Jurkat, Clone E6-1 (cell line): ENCODE measurements around the gene NCOA7.
A peak's percentile ranks its signal among the peaks of the same experiment; 100 is the strongest.
"Not testable (repeated sequence)": the region's sequence is repeated elsewhere in the genome, so short reads cannot be mapped to it uniquely, and the experiment has no call there.

Source experiments
- DNase-seq: peaks from one replicate; pipeline ENCODE4 v3.0.0-alpha.2; 2011; ENCODE audit warnings: low read depth, low spot score
- H3K4me3 ChIP-seq: 2 replicates; pipeline ENCODE4 v1.5.1; 2011; ENCODE audit warnings: mild to moderate bottlenecking, low read length, control low read depth, moderate library complexity

The NCOA7 gene

GRCh38 chr6:125884634-125885371, 94.0 kb downstream of the NCOA7 start:
- no peak for DNase-seq
- H3K4me3 ChIP-seq: no peak overlapping the region

GRCh38 chr6:125886021-125886420, 95.3 kb downstream of the NCOA7 start:
- no peak for DNase-seq
- no peak overlapping the region for H3K4me3 ChIP-seq

- no peak for DNase-seq
- H3K4me3 ChIP-seq: no peak overlapping the region
These were observed 96.2 kb downstream of the NCOA7 start for GRCh38 chr6:125886914-125887313.

- no peak for DNase-seq
- no peak overlapping the region for H3K4me3 ChIP-seq
These were observed 96.6 kb downstream of the NCOA7 start for GRCh38 chr6:125887372-125887771.

GRCh38 chr6:125888989-125889656, 98.4 kb downstream of the NCOA7 start:
- DNase-seq: peak; percentile 7

GRCh38 chr6:125899726-125900182, 109.0 kb downstream of the NCOA7 start:
- DNase-seq: no peak
- no peak overlapping the region for H3K4me3 ChIP-seq

More at GRCh38 chr6:125888989-125889656, 98.4 kb downstream of the NCOA7 start:
- H3K4me3 ChIP-seq: no peak overlapping the region

GRCh38 chr6:125904871-125905270, 114.1 kb downstream of the NCOA7 start:
- H3K4me3 ChIP-seq: no peak overlapping the region
- no peak for DNase-seq

- DNase-seq: peak; percentile 23
- H3K4me3 ChIP-seq: no peak overlapping the region
These were observed 115.6 kb downstream of the NCOA7 start for GRCh38 chr6:125906158-125906998.

GRCh38 chr6:125910527-125910926, 119.8 kb downstream of the NCOA7 start:
- DNase-seq: no peak
- no peak overlapping the region for H3K4me3 ChIP-seq

- DNase-seq, H3K4me3 ChIP-seq: not testable (repeated sequence)
These were observed 120.3 kb downstream of the NCOA7 start for GRCh38 chr6:125911051-125911451.

- not testable (repeated sequence) for DNase-seq, H3K4me3 ChIP-seq
These were observed 121.7 kb downstream of the NCOA7 start for GRCh38 chr6:125912430-125912829.

- no peak for DNase-seq
- H3K4me3 ChIP-seq: no peak overlapping the region
These were observed 122.4 kb downstream of the NCOA7 start for GRCh38 chr6:125913145-125913544.

GRCh38 chr6:125913864-125914351, 123.1 kb downstream of the NCOA7 start:
- DNase-seq: no peak
- H3K4me3 ChIP-seq: no peak overlapping the region

- no peak overlapping the region for H3K4me3 ChIP-seq
- DNase-seq: no peak
These were observed 127.5 kb downstream of the NCOA7 start for GRCh38 chr6:125918230-125918629.

GRCh38 chr6:125918681-125919566, 128.2 kb downstream of the NCOA7 start:
- peak; percentile 49 for DNase-seq
- no peak overlapping the region for H3K4me3 ChIP-seq

- no peak for DNase-seq
- H3K4me3 ChIP-seq: no peak overlapping the region
These were observed 128.9 kb downstream of the NCOA7 start for GRCh38 chr6:125919618-125920017.

GRCh38 chr6:125922322-125922860, 131.6 kb downstream of the NCOA7 start:
- DNase-seq: no peak
- H3K4me3 ChIP-seq: no peak overlapping the region

- H3K4me3 ChIP-seq: no peak overlapping the region
- DNase-seq: no peak
These were observed 132.7 kb downstream of the NCOA7 start for GRCh38 chr6:125923366-125923877.
